PFSK-1 (cell line): ENCODE data around the gene SLC25A26.

Experiments
- POLR2AphosphoS5 ChIP-seq: IDR thresholded peaks from 2 replicates; pipeline ENCODE4 v1.6.1; 2012; ENCODE audit warnings: low read depth, mild to moderate bottlenecking, control low read depth, low read length, moderate library complexity
- TF ChIP-seq, protein P1 (sequence below), 2 experiments: IDR thresholded peaks; 2 replicates each; pipeline versions ENCODE4 v1.6.1 to v1.8.0; 2011 to 2012; ENCODE audit warnings: low read depth in 2 of 2, low read length in 2 of 2, control low read depth in 1 of 2, inconsistent platforms in 1 of 2, mild to moderate bottlenecking in 1 of 2, moderate library complexity in 1 of 2; ENCODE audit not compliant: insufficient read depth in 1 of 2

DNA sequence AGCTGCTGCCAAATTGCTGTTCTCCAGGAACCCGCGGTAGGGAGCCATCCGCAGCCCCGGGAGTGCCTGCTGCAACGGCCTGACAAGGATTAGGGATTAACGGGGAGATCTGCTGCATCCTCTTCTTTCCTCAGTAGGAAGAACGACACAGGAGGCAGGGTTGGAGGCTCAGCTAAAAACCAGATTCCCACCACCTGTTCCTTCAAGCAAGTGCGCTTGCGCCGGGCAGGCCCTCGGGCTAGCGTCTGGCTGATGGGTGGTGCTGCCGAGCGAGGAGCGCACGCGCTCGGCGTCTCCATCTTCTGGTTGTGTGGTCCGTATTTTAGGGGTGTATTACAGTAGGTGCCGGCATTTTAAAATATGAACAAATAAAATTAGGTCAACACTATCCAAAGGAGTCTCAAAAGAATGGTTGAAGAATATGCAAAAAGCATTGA is 25.4 kb upstream of the SLC25A26 start:
- TF ChIP-seq POLR2AphosphoS5, result no peak
- TF ChIP-seq, protein P1, sequence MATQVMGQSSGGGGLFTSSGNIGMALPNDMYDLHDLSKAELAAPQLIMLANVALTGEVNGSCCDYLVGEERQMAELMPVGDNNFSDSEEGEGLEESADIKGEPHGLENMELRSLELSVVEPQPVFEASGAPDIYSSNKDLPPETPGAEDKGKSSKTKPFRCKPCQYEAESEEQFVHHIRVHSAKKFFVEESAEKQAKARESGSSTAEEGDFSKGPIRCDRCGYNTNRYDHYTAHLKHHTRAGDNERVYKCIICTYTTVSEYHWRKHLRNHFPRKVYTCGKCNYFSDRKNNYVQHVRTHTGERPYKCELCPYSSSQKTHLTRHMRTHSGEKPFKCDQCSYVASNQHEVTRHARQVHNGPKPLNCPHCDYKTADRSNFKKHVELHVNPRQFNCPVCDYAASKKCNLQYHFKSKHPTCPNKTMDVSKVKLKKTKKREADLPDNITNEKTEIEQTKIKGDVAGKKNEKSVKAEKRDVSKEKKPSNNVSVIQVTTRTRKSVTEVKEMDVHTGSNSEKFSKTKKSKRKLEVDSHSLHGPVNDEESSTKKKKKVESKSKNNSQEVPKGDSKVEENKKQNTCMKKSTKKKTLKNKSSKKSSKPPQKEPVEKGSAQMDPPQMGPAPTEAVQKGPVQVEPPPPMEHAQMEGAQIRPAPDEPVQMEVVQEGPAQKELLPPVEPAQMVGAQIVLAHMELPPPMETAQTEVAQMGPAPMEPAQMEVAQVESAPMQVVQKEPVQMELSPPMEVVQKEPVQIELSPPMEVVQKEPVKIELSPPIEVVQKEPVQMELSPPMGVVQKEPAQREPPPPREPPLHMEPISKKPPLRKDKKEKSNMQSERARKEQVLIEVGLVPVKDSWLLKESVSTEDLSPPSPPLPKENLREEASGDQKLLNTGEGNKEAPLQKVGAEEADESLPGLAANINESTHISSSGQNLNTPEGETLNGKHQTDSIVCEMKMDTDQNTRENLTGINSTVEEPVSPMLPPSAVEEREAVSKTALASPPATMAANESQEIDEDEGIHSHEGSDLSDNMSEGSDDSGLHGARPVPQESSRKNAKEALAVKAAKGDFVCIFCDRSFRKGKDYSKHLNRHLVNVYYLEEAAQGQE (IDR thresholded peaks at IDR 0.05; ENCODE audit: insufficient read depth in 1 of 2, low read depth in 2 of 2, low read length in 2 of 2), result no peak
